ENCODE measurements around the gene TNNT1.
"Not testable (repeated sequence)": the region's sequence is repeated elsewhere in the genome, so short reads cannot be mapped to it uniquely, and the experiment has no call there.

Gene TNNT1

GRCh38 chr19:55158423-55158822, 9.4 kb upstream of the TNNT1 start:
- no peaks in the 10 kb centered on the region for H3K9me3 ChIP-seq (replicated peaks; ENCODE audit: insufficient read depth, low read length)
- no peaks in the 10 kb centered on the region for H3K4me1 ChIP-seq (ENCODE audit: low read length)
- H3F3A ChIP-seq (ENCODE audit: insufficient read depth, low read length): no peaks in the 10 kb centered on the region
- TF ChIP-seq EZH2phosphoT487 (IDR thresholded peaks at IDR 0.05; ENCODE audit: low read length) (no peak), EZH2 (optimal IDR thresholded peaks at IDR 0.05; ENCODE audit: low read depth, low read length) (no peak), CTCF (IDR thresholded peaks at IDR 0.05; ENCODE audit: low read length) (no peak)
- peaks cover 44% of the 10 kb centered on the region for H3K27me3 ChIP-seq (replicated peaks; ENCODE audit: insufficient read depth, low read length)
- H2AFZ ChIP-seq (ENCODE audit: low read length): no peak overlapping the region
- H3K36me3 ChIP-seq (replicated peaks; ENCODE audit: insufficient read depth, low read length): no peaks in the 10 kb centered on the region
- H3K4me3 ChIP-seq (ENCODE audit: low read length): no peak overlapping the region
- H3K4me2 ChIP-seq (ENCODE audit: low read depth, low read length): no peak overlapping the region
- H3K27ac ChIP-seq (ENCODE audit: low read length): no peak overlapping the region
- no peak overlapping the region for H3K9ac ChIP-seq (ENCODE audit: low read length)
- no peaks in the 10 kb centered on the region for H4K20me1 ChIP-seq (ENCODE audit: insufficient read depth, low read length)
- no peaks in the 10 kb centered on the region for H3K9me2 ChIP-seq (replicated peaks; ENCODE audit: insufficient read depth, low read length)
- no peak for DNase-seq
- no peaks in the 10 kb centered on the region for H3K79me2 ChIP-seq (ENCODE audit: low read length)

- Histone ChIP-seq H3K4me3 (ENCODE audit: low read length) (no peak within 1 kb of the TSS), H3K4me1 (ENCODE audit: low read length) (no peaks in the 10 kb centered on the region)
These were observed 8.3 kb upstream of the TNNT1 start, which contains the start of gene TNNI3 for GRCh38 chr19:55157064-55157908. Gene TNNI3, minus strand, starts transcription at chr19:55157732. Its CDS starts 143 bp downstream, at chr19:55157589.

GRCh38 chr19:55156202-55157063, 7.4 kb upstream of the TNNT1 start:
- Histone ChIP-seq H3K4me1 (ENCODE audit: low read length) (no peaks in the 10 kb centered on the region), H3K9me3 (replicated peaks; ENCODE audit: insufficient read depth, low read length) (no peaks in the 10 kb centered on the region), H3K9ac (ENCODE audit: low read length) (no peak overlapping the region), H4K20me1 (ENCODE audit: insufficient read depth, low read length) (no peaks in the 10 kb centered on the region), H3K4me3 (ENCODE audit: low read length) (no peak overlapping the region), H3K27me3 (replicated peaks; ENCODE audit: insufficient read depth, low read length) (peaks cover 32% of the 10 kb centered on the region), H3K27ac (ENCODE audit: low read length) (no peak overlapping the region), H3F3A (ENCODE audit: insufficient read depth, low read length) (no peaks in the 10 kb centered on the region), H3K9me2 (replicated peaks; ENCODE audit: insufficient read depth, low read length) (no peaks in the 10 kb centered on the region), H3K79me2 (ENCODE audit: low read length) (no peaks in the 10 kb centered on the region), H2AFZ (ENCODE audit: low read length) (no peak overlapping the region), H3K4me2 (ENCODE audit: low read depth, low read length) (no peak overlapping the region), H3K36me3 (replicated peaks; ENCODE audit: insufficient read depth, low read length) (no peaks in the 10 kb centered on the region)
- TF ChIP-seq EZH2 (optimal IDR thresholded peaks at IDR 0.05; ENCODE audit: low read depth, low read length) (no peak), CTCF (IDR thresholded peaks at IDR 0.05; ENCODE audit: low read length) (no peak), EZH2phosphoT487 (IDR thresholded peaks at IDR 0.05; ENCODE audit: low read length) (no peak)
- no peak for DNase-seq

More at GRCh38 chr19:55157064-55157908, 8.3 kb upstream of the TNNT1 start, which contains the start of gene TNNI3:
- Histone ChIP-seq H3K36me3 (replicated peaks; ENCODE audit: insufficient read depth, low read length) (no peaks in the 10 kb centered on the region), H3F3A (ENCODE audit: insufficient read depth, low read length) (no peaks in the 10 kb centered on the region), H2AFZ (ENCODE audit: low read length) (no peak within 1 kb of the TSS), H3K27ac (ENCODE audit: low read length) (no peak within 1 kb of the TSS), H3K9me2 (replicated peaks; ENCODE audit: insufficient read depth, low read length) (no peaks in the 10 kb centered on the region), H3K79me2 (ENCODE audit: low read length) (no peaks in the 10 kb centered on the region), H3K4me2 (ENCODE audit: low read depth, low read length) (no peak within 1 kb of the TSS), H3K9ac (ENCODE audit: low read length) (no peak within 1 kb of the TSS), H3K27me3 (replicated peaks; ENCODE audit: insufficient read depth, low read length) (peaks cover 37% of the 10 kb centered on the region), H4K20me1 (ENCODE audit: insufficient read depth, low read length) (no peaks in the 10 kb centered on the region), H3K9me3 (replicated peaks; ENCODE audit: insufficient read depth, low read length) (no peaks in the 10 kb centered on the region)
- no peak for DNase-seq
- no peak for TF ChIP-seq EZH2phosphoT487 (IDR thresholded peaks at IDR 0.05; ENCODE audit: low read length)
- no peak for TF ChIP-seq CTCF (IDR thresholded peaks at IDR 0.05; ENCODE audit: low read length)
- no peak for TF ChIP-seq EZH2 (optimal IDR thresholded peaks at IDR 0.05; ENCODE audit: low read depth, low read length)

GRCh38 chr19:55155784-55156183, 6.8 kb upstream of the TNNT1 start:
- H3K4me2 ChIP-seq (ENCODE audit: low read depth, low read length); H3K27ac ChIP-seq (ENCODE audit: low read length); H3K4me3 ChIP-seq (ENCODE audit: low read length); H3K9ac ChIP-seq (ENCODE audit: low read length); H3K36me3 ChIP-seq (replicated peaks; ENCODE audit: insufficient read depth, low read length); H3K79me2 ChIP-seq (ENCODE audit: low read length); H3K4me1 ChIP-seq (ENCODE audit: low read length); H3K9me2 ChIP-seq (replicated peaks; ENCODE audit: insufficient read depth, low read length); H3K9me3 ChIP-seq (replicated peaks; ENCODE audit: insufficient read depth, low read length); H3F3A ChIP-seq (ENCODE audit: insufficient read depth, low read length); H4K20me1 ChIP-seq (ENCODE audit: insufficient read depth, low read length); H2AFZ ChIP-seq (ENCODE audit: low read length); DNase-seq: not testable (repeated sequence)
- peaks cover 34% of the 10 kb centered on the region for H3K27me3 ChIP-seq (replicated peaks; ENCODE audit: insufficient read depth, low read length)
